WTC11 (cell line): Measurements from ENCODE around the gene OR10J4. TPM values are rescaled to one million over a fixed set of nuclear protein-coding genes. Genes with fewer than 3 reads are reported as not detected.

Source experiments
- ATAC-seq: fragments of 200-7000 bp; cut with Tn5 transposase; 2 replicates; pipeline ENCODE4 v1.10.0; 2021; ENCODE audit warnings: mild to moderate bottlenecking, moderate library complexity
- CTCF ChIA-PET: fragments of 300-600 bp; sonication (Branson Sonifier 250); formaldehyde crosslinking; loops from one replicate; lab custom pipeline; 2021; ENCODE audit warnings: antibody characterized with exemption; lab: Charles Lee
- POLR2A ChIA-PET: fragments of 350-600 bp; sonication (Branson Sonifier 250); formaldehyde crosslinking; loops from one replicate; lab custom pipeline; 2021; ENCODE audit warnings: antibody characterized with exemption; lab: Charles Lee
- DNase-seq: peaks from one replicate; pipeline ENCODE4 v3.0.0; 2021; ENCODE audit warnings: low spot score
- H3K27ac Mint-ChIP-seq: 2 replicates; pipeline ENCODE4 v1.8.0; 2021; ENCODE audit warnings: mixed read lengths
- H3K27me3 Mint-ChIP-seq: 2 replicates; pipeline ENCODE4 v1.8.0; 2021; ENCODE audit warnings: low read depth, mild to moderate bottlenecking, moderate library complexity, mixed read lengths
- H3K36me3 Mint-ChIP-seq: 2 replicates; pipeline ENCODE4 v1.8.0; 2021; ENCODE audit warnings: mixed read lengths
- H3K4me1 Mint-ChIP-seq: 2 replicates; pipeline ENCODE4 v1.8.0; 2022; ENCODE audit warnings: mixed read lengths
- H3K4me3 Mint-ChIP-seq: 2 replicates; pipeline ENCODE4 v1.8.0; 2021; ENCODE audit warnings: mild to moderate bottlenecking, moderate library complexity, mixed read lengths
- H3K9me3 Mint-ChIP-seq: 2 replicates; pipeline ENCODE4 v1.8.0; 2021; ENCODE audit warnings: mixed read lengths
- ARID4B ChIP-seq: sonication (generic); formaldehyde crosslinking; IDR thresholded peaks from 2 replicates; pipeline ENCODE4 v1.8.0; 2023; ENCODE audit warnings: missing genetic modification reagents, mild to moderate bottlenecking, borderline replicate concordance
- FOXJ3 ChIP-seq: sonication (generic); formaldehyde crosslinking; IDR thresholded peaks from 2 replicates; pipeline ENCODE4 v1.9.0; 2021; ENCODE audit warnings: missing genetic modification reagents, mild to moderate bottlenecking, borderline replicate concordance
- GRHL2 ChIP-seq: fragments of 250-450 bp; sonication (Bioruptor Pico); IDR thresholded peaks from 2 replicates; pipeline ENCODE4 v1.8.0; 2022; ENCODE audit warnings: mild to moderate bottlenecking, moderate library complexity; ENCODE audit not compliant: insufficient replicate concordance, severe bottlenecking
- IRF1 ChIP-seq: sonication (generic); formaldehyde crosslinking; IDR thresholded peaks from 2 replicates; pipeline ENCODE4 v1.8.0; 2023; ENCODE audit warnings: missing genetic modification reagents
- JUN ChIP-seq: sonication (generic); formaldehyde crosslinking; IDR thresholded peaks from 2 replicates; pipeline ENCODE4 v1.8.0; 2023; ENCODE audit warnings: mild to moderate bottlenecking, missing genetic modification reagents
- MAX ChIP-seq: sonication (generic); formaldehyde crosslinking; IDR thresholded peaks from 2 replicates; pipeline ENCODE4 v1.8.0; 2022; ENCODE audit warnings: mild to moderate bottlenecking, missing genetic modification reagents
- NR1H2 ChIP-seq: sonication (generic); formaldehyde crosslinking; IDR thresholded peaks from 2 replicates; pipeline ENCODE4 v1.9.0; 2021; ENCODE audit warnings: mild to moderate bottlenecking, moderate library complexity, missing genetic modification reagents
- PREB ChIP-seq: sonication (generic); formaldehyde crosslinking; IDR thresholded peaks from 2 replicates; pipeline ENCODE4 v1.8.1; 2022; ENCODE audit warnings: mild to moderate bottlenecking, missing genetic modification reagents, moderate library complexity, borderline replicate concordance
- RELA ChIP-seq: sonication (generic); formaldehyde crosslinking; IDR thresholded peaks from 2 replicates; pipeline ENCODE4 v1.8.1; 2022; ENCODE audit warnings: missing genetic modification reagents, mild to moderate bottlenecking, borderline replicate concordance
- SMAD3 ChIP-seq: sonication (generic); formaldehyde crosslinking; IDR thresholded peaks from 2 replicates; pipeline ENCODE4 v1.8.0; 2022; ENCODE audit warnings: missing genetic modification reagents, mild to moderate bottlenecking, borderline replicate concordance
- SMAD4 ChIP-seq: sonication (generic); formaldehyde crosslinking; IDR thresholded peaks from 2 replicates; pipeline ENCODE4 v1.8.0; 2022; ENCODE audit warnings: mild to moderate bottlenecking, missing genetic modification reagents
- TEAD1 ChIP-seq: sonication (generic); formaldehyde crosslinking; IDR thresholded peaks from 2 replicates; pipeline ENCODE4 v1.8.0; 2022; ENCODE audit warnings: mild to moderate bottlenecking, missing genetic modification reagents
- ZNF263 ChIP-seq: sonication (generic); formaldehyde crosslinking; IDR thresholded peaks from 2 replicates; pipeline ENCODE4 v1.8.1; 2022; ENCODE audit warnings: low read depth, mild to moderate bottlenecking, moderate library complexity, missing genetic modification reagents
- ZNF423 ChIP-seq: fragments of 250-450 bp; sonication (Bioruptor Pico); IDR thresholded peaks from 2 replicates; pipeline ENCODE4 v2.1.2; 2022; ENCODE audit warnings: mild to moderate bottlenecking, moderate library complexity
- ZNF425 ChIP-seq: fragments of 250-450 bp; sonication (Bioruptor Pico); conservative IDR thresholded peaks from 2 replicates; pipeline ENCODE4 v1.9.0; 2021; ENCODE audit warnings: mild to moderate bottlenecking
- ZNF532 ChIP-seq: fragments of 250-450 bp; sonication (Bioruptor Pico); IDR thresholded peaks from 2 replicates; pipeline ENCODE4 v1.9.0; 2021; ENCODE audit warnings: mild to moderate bottlenecking, borderline replicate concordance
- ZSCAN18 ChIP-seq: fragments of 250-450 bp; sonication (Bioruptor Pico); IDR thresholded peaks from 2 replicates; pipeline ENCODE4 v2.1.2; 2022; ENCODE audit warnings: mild to moderate bottlenecking, moderate library complexity
- total RNA-seq: library from RNA; stranded (reverse); gene quantifications from 3 replicates; pipeline ENCODE4 v1.2.3, GENCODE V29; 2021

Gene OR10J4
- total RNA-seq, 1 experiment from 2014 or later, result not detected

- TF ChIP-seq ZNF532, result no peak
- no peak for TF ChIP-seq SMAD3 (CRISPR knock-in tag)
Measured at GRCh38 chr1:159443066-159443750, 11.2 kb downstream of the OR10J4 start (continued).

- ChIA-PET POLR2A (no interaction called here), CTCF (interaction anchor here (2.1 kb wide), 1 partner anchor 23 kb away, joined by 7 read pairs; no protein-coding TSS in a partner anchor)
- DNase-seq (no peak), ATAC-seq (no peak)
- Mint-ChIP-seq H3K9me3 (peaks cover 22% of the 10 kb centered on the region), H3K4me3 (no peak overlapping the region), H3K36me3 (peaks cover 14% of the 10 kb centered on the region), H3K4me1 (no peaks in the 10 kb centered on the region), H3K27ac (no peak overlapping the region), H3K27me3 (peaks cover 3% of the 10 kb centered on the region; the same call in 1 of the 2 replicates)
- TF ChIP-seq PREB (CRISPR knock-in tag) (no peak), GRHL2 (CRISPR knock-in tag) (no peak), TEAD1 (CRISPR knock-in tag) (no peak), SMAD4 (CRISPR knock-in tag) (no peak), ZNF425 (CRISPR knock-in tag) (no peak), ZNF423 (CRISPR knock-in tag) (no peak)
Measured at GRCh38 chr1:159444511-159444910, 12.5 kb downstream of the OR10J4 start.

GRCh38 chr1:159448181-159448580 is 16.2 kb downstream of the OR10J4 start:
- ChIA-PET CTCF (no interaction called here), POLR2A (no interaction called here)
- H3K9me3 Mint-ChIP-seq, result peaks cover 48% of the 10 kb centered on the region
- no peak overlapping the region for H3K4me3 Mint-ChIP-seq
- DNase-seq (no peak), ATAC-seq (no peak)
- peaks cover 30% of the 10 kb centered on the region for H3K36me3 Mint-ChIP-seq
- peaks cover 6% of the 10 kb centered on the region; the same call in 1 of the 2 replicates for H3K27me3 Mint-ChIP-seq
- H3K4me1 Mint-ChIP-seq, result no peaks in the 10 kb centered on the region
- H3K27ac Mint-ChIP-seq, result no peak overlapping the region
- TF ChIP-seq NR1H2 (CRISPR knock-in tag) (no peak), MAX (CRISPR knock-in tag) (no peak), FOXJ3 (no peak), RELA (CRISPR knock-in tag) (no peak), GRHL2 (CRISPR knock-in tag) (no peak), ZNF263 (no peak), ARID4B (CRISPR knock-in tag) (no peak), ZSCAN18 (CRISPR knock-in tag) (no peak), JUN (CRISPR knock-in tag) (no peak), IRF1 (CRISPR knock-in tag) (no peak)
